22Rv1 (cell line): Measurements from ENCODE around the gene CISH.

Source experiments
- H3K27ac ChIP-seq: fragments of 450-650 bp; 2 replicates; pipeline ENCODE4 v1.5.1; 2017
- CTCF ChIP-seq: fragments of 450-650 bp; IDR thresholded peaks from 2 replicates; pipeline ENCODE4 v1.5.1; 2017; ENCODE audit warnings: mild to moderate bottlenecking
- ZFX ChIP-seq: fragments of 450-650 bp; IDR thresholded peaks from 2 replicates; pipeline ENCODE4 v1.6.1; 2017; ENCODE audit warnings: antibody characterized with exemption, borderline replicate concordance

The CISH gene

GRCh38 chr3:50604110-50604621 lies 7.4 kb downstream of the CISH start:
- TF ChIP-seq ZFX (no peak), CTCF (no peak)
- H3K27ac ChIP-seq, result peak overlapping the region; percentile 99; the same call in 1 of the 2 replicates

GRCh38 chr3:50603261-50604109 lies 8.1 kb downstream of the CISH start:
- peak overlapping the region; percentile 99 for H3K27ac ChIP-seq
- TF ChIP-seq ZFX (no peak), CTCF (no peak)

GRCh38 chr3:50602595-50603191 lies 8.9 kb downstream of the CISH start:
- TF ChIP-seq CTCF (no peak), ZFX (no peak)
- H3K27ac ChIP-seq, result peak overlapping the region; percentile 99

- H3K27ac ChIP-seq, result peak overlapping the region; percentile 99
- TF ChIP-seq CTCF, result 0 out of 2 replicates have a peak, but pooled peaks have one; percentile 9
- TF ChIP-seq ZFX, result no peak
These were observed 10.6 kb downstream of the CISH start for GRCh38 chr3:50600841-50601591.

- TF ChIP-seq ZFX, result no peak
- no peak for TF ChIP-seq CTCF
- H3K27ac ChIP-seq, result peak overlapping the region; percentile 99
These were observed 11.3 kb downstream of the CISH start for GRCh38 chr3:50600141-50600753.

GRCh38 chr3:50599716-50600118 lies 11.9 kb downstream of the CISH start:
- H3K27ac ChIP-seq, result peak overlapping the region; percentile 99
- TF ChIP-seq ZFX (no peak), CTCF (no peak)
